Transverse colon (tissue), 3 donors: ENCODE results near the gene ACR.
"Not testable (repeated sequence)": the region's sequence is repeated elsewhere in the genome, so short reads cannot be mapped to it uniquely, and the experiment has no call there.

Experiments used
- EP300 ChIP-seq: sonication (generic); formaldehyde crosslinking; IDR thresholded peaks from one replicate; pipeline ENCODE4 v1.6.1; 2017; ENCODE audit warnings: antibody characterized with exemption, low read depth
- POLR2A ChIP-seq: fragments of 450-650 bp; IDR thresholded peaks from one replicate; pipeline ENCODE4 v1.6.1; 2016; ENCODE audit warnings: antibody characterized with exemption, mild to moderate bottlenecking, moderate library complexity
- TF ChIP-seq, protein P1 (sequence below), 5 experiments: fragments of 200-600 bp in 3 of 5; fragments of 450-650 bp in 2 of 5; sonication (generic) in 3 of 5; IDR thresholded peaks; 1 replicate in 2 of 5; 2 replicates in 3 of 5; pipeline ENCODE4 v1.5.1; 2016 to 2017; ENCODE audit warnings: antibody characterized with exemption in 5 of 5, inconsistent platforms in 3 of 5, mild to moderate bottlenecking in 2 of 5, moderate library complexity in 1 of 5

DNA sequence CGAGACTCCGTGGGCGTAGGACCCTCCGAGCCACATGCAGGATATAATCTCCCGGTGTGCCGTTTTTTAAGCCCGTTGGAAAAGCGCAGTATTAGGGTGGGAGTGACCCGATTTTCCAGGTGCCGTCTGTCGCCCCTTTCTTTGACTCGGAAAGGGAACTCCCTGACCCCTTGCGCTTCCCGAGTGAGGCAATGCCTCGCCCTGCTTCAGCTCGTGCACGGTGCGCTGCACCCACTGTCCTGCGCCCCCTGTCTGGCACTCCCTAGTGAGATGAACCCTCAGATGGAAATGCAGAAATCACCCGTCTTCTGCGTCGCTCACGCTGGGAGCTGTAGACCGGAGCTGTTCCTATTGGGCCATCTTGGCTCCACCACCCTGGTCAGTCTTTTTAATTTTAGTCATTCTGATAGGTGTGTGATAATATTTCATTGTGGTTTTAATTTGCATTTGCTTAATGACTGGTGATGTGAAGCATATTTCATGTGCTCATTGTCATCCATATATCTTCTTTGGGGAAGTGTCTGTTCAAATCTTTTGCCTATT lies 19.0 kb downstream of the ACR start:
- TF ChIP-seq, protein P1, sequence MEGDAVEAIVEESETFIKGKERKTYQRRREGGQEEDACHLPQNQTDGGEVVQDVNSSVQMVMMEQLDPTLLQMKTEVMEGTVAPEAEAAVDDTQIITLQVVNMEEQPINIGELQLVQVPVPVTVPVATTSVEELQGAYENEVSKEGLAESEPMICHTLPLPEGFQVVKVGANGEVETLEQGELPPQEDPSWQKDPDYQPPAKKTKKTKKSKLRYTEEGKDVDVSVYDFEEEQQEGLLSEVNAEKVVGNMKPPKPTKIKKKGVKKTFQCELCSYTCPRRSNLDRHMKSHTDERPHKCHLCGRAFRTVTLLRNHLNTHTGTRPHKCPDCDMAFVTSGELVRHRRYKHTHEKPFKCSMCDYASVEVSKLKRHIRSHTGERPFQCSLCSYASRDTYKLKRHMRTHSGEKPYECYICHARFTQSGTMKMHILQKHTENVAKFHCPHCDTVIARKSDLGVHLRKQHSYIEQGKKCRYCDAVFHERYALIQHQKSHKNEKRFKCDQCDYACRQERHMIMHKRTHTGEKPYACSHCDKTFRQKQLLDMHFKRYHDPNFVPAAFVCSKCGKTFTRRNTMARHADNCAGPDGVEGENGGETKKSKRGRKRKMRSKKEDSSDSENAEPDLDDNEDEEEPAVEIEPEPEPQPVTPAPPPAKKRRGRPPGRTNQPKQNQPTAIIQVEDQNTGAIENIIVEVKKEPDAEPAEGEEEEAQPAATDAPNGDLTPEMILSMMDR (IDR thresholded peaks at IDR 0.05): peak in 3 of 5 experiments; percentile 32 to 47 (median 33)
- not testable (repeated sequence) for TF ChIP-seq POLR2A, EP300
